T-helper 17 cell (primary cell): ENCODE data around the gene FLVCR1. TPM values are rescaled to one million over a fixed set of nuclear protein-coding genes. Genes with fewer than 3 reads are reported as not detected.
"Not testable (repeated sequence)": the region's sequence is repeated elsewhere in the genome, so short reads cannot be mapped to it uniquely, and the experiment has no call there.

Experiments used
- ATAC-seq: fragments of 150-1000 bp; cut with Tn5 transposase; 2 replicates; pipeline ENCODE4 v1.10.0; 2021; ENCODE audit warnings: mild to moderate bottlenecking, moderate library complexity
- DNase-seq, 3 donors: peaks; one replicate each; pipeline versions ENCODE4 v3.0.0 to v3.0.0-alpha.2; 2020 to 2021
- H3K9me3 ChIP-seq: one replicate; pipeline ENCODE4 v1.7.0; 2013; ENCODE audit warnings: low read length, mild to moderate bottlenecking; ENCODE audit not compliant: control insufficient read depth, poor library complexity, severe bottlenecking
- H3K27ac Mint-ChIP-seq: one replicate; pipeline ENCODE4 v1.8.0; 2022; ENCODE audit warnings: mild to moderate bottlenecking, moderate library complexity, mixed read lengths
- H3K27me3 Mint-ChIP-seq: one replicate; pipeline ENCODE4 v1.8.0; 2022; ENCODE audit warnings: mixed read lengths
- H3K36me3 Mint-ChIP-seq: one replicate; pipeline ENCODE4 v1.8.0; 2022; ENCODE audit warnings: low read depth, mixed read lengths
- H3K4me1 Mint-ChIP-seq: one replicate; pipeline ENCODE4 v1.8.0; 2022; ENCODE audit warnings: mild to moderate bottlenecking, mixed read lengths
- H3K4me3 Mint-ChIP-seq: one replicate; pipeline ENCODE4 v1.8.0; 2022; ENCODE audit warnings: mild to moderate bottlenecking, moderate library complexity, mixed read lengths
- total RNA-seq, 4 donors: library from RNA in 2 of 4; stranded (reverse) in 2 of 4; gene quantifications; one replicate each; pipeline ENCODE4 v1.2.3 and lab custom pipeline; 2022 to 2026

Gene FLVCR1
- total RNA-seq, 2 donors from 2014 or later = 10.7 to 11.2 TPM

GRCh38 chr1:212914110-212914509 lies 56.0 kb downstream of the FLVCR1 start:
- ATAC-seq, H3K36me3 Mint-ChIP-seq, H3K27ac Mint-ChIP-seq, H3K4me1 Mint-ChIP-seq, DNase-seq, H3K9me3 ChIP-seq, H3K4me3 Mint-ChIP-seq: not testable (repeated sequence)
- H3K27me3 Mint-ChIP-seq = peaks cover 36% of the 10 kb centered on the region

DNA sequence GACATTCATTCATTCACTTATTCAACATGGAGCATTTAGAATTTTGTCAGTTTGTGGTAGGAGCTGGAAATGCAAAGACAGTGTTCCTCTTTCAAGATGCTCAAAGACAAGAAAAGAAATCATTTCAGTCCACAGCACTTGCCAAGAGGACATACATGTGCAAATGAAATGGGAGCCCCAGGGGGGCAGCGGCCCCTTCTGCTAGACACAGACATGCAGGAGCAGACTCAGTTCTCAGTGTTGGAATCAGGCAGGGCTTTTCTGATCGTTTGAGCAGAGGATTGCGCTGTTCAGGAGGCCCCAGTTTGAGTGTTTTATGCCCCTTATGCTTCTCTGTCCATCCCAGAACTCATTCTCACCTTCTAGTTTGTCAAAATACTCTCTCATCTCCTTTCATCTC lies 56.7 kb downstream of the FLVCR1 start:
- H3K4me3 Mint-ChIP-seq = no peak overlapping the region
- peaks cover 7% of the 10 kb centered on the region for H3K4me1 Mint-ChIP-seq
- H3K36me3 Mint-ChIP-seq = peaks cover 7% of the 10 kb centered on the region
- peaks cover 36% of the 10 kb centered on the region for H3K27me3 Mint-ChIP-seq
- H3K9me3 ChIP-seq = no peaks in the 10 kb centered on the region
- DNase-seq (no peak), ATAC-seq (no peak)
- H3K27ac Mint-ChIP-seq = no peak overlapping the region

DNA sequence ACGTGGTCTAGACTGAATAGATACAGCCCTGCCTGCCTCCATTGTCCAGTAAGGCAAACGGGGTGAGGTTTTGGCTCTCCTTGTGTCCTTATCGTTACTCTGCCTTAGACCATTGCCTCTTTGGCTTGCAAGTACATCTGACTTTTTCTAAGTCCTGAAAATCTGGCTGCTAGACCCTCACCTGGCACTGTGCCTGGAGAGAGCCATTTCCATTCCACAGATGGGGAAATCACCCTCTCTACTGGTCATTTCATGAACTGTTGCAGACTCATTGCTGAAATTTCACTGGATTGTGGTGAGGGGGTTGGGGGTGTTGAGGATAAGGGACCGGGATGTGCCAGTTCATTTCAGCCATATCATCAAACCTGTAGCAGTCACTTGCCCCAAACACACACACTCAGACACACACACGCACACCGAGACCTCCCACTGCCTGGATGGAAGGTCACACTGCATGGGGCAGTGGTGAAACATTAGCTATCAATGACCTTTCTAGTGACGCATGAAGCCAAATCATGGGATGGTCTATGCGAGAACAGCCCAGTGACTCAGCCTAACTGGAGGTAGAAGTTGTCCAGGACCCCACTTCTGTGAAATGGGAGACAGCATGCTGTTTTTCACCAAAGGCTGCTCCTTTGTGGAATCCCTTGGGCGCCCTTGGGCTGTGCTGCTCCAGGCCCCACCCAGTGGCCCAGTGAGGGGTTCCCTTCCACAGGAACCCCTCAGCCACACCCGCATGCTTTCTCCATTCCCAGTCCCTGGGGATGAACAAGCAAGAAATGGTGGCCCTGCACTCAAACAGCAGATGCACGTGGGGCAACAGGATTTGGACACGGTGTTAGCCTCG lies 57.4 kb downstream of the FLVCR1 start:
- ATAC-seq (no peak), DNase-seq (no peak)
- Mint-ChIP-seq H3K4me3 (no peak overlapping the region), H3K27me3 (peaks cover 36% of the 10 kb centered on the region), H3K36me3 (peaks cover 7% of the 10 kb centered on the region), H3K27ac (no peak overlapping the region), H3K4me1 (peaks cover 7% of the 10 kb centered on the region)
- H3K9me3 ChIP-seq = no peaks in the 10 kb centered on the region

DNA sequence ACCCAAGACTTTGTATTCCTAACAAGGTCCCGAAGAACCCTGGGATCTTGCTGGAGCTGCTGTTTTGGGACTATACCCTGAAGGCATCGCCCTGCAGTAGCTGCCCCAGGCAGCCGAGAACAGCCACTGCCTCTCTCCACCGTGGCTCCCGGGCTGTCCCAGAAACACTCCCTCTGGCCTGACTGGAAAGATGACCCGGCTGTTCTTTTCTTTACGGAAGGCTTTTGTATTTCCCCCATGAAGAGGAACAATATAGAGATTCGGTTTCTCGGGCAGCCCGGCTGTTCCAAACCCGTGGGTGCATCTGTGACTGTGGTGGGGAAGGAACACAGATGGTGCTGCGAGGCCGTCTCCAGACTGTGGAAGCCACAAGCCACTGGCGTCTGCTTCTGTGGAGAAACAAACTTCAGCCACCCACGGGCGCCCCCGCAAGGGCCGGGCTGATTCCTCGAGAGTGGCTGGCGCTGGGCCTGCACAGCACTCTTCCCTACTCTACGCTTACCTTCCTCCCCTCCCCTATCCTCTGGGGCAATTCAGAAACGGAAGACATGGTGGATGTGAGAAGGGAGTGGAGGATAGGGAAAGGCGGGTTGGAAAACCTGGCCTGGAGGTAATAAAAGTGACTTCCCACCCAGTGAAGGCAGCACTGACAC lies 58.5 kb downstream of the FLVCR1 start:
- Mint-ChIP-seq H3K4me3 (no peak overlapping the region), H3K36me3 (peaks cover 7% of the 10 kb centered on the region), H3K4me1 (peaks cover 9% of the 10 kb centered on the region), H3K27ac (no peak overlapping the region), H3K27me3 (peaks cover 47% of the 10 kb centered on the region)
- ATAC-seq (no peak), DNase-seq (no peak)
- H3K9me3 ChIP-seq = no peaks in the 10 kb centered on the region

GRCh38 chr1:212917134-212917485 lies 59.0 kb downstream of the FLVCR1 start:
- Mint-ChIP-seq H3K4me3 (no peak overlapping the region), H3K4me1 (peaks cover 9% of the 10 kb centered on the region), H3K27ac (no peak overlapping the region), H3K27me3 (peaks cover 49% of the 10 kb centered on the region), H3K36me3 (peaks cover 7% of the 10 kb centered on the region)
- DNase-seq = no peak
- no peak for ATAC-seq
- H3K9me3 ChIP-seq = no peaks in the 10 kb centered on the region

DNA sequence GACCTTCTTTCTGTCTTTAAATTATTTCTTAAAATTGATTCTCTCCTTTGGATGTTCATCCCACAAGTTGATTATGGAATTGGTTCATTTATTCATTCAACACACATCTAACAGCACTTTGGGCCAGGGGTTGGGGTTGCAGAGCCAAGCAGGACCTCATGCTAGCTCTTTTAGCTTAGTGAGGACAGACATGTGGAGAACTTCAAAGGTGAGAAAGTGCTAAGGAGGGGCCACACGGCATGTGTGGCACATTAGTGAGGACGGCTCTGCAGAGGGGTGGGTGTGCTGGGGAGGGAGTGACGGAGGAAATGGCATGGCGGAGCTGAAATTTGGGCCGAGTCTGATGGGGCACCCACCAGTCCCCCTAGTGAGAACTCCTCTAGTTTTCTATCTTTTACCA lies 59.8 kb downstream of the FLVCR1 start:
- no peak overlapping the region for H3K4me3 Mint-ChIP-seq
- H3K36me3 Mint-ChIP-seq = peaks cover 7% of the 10 kb centered on the region
- ATAC-seq = no peak
- H3K4me1 Mint-ChIP-seq = peaks cover 9% of the 10 kb centered on the region
- no peak for DNase-seq
- no peak overlapping the region for H3K27ac Mint-ChIP-seq
- H3K9me3 ChIP-seq = no peaks in the 10 kb centered on the region
- peaks cover 57% of the 10 kb centered on the region for H3K27me3 Mint-ChIP-seq

DNA sequence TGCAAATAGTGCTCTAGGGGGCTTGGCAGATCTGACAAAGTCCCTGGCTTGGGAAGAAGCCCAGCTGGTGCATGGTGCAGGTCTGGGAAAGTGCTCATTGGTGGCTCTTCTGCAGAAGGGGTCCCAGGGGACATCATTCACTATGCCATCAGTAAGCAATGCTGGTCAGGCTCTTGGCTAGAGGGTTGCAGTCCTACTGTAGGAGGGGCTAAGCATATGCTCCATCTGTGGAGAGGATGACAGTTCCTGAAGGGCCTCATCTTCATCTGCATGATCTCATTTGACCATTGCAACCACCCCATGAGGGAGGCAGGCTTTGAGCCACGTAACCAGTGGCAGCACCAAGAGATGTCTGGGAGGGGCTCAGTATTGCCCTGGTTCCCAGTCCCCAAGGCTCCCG lies 60.7 kb downstream of the FLVCR1 start:
- H3K9me3 ChIP-seq = no peaks in the 10 kb centered on the region
- no peak for DNase-seq
- peaks cover 59% of the 10 kb centered on the region for H3K27me3 Mint-ChIP-seq
- H3K27ac Mint-ChIP-seq = no peak overlapping the region
- H3K36me3 Mint-ChIP-seq = peaks cover 7% of the 10 kb centered on the region
- ATAC-seq = no peak
- H3K4me3 Mint-ChIP-seq = no peak overlapping the region
- peaks cover 9% of the 10 kb centered on the region for H3K4me1 Mint-ChIP-seq

- Mint-ChIP-seq H3K4me1 (peaks cover 6% of the 10 kb centered on the region), H3K27me3 (peaks cover 60% of the 10 kb centered on the region), H3K36me3 (peaks cover 5% of the 10 kb centered on the region), H3K4me3 (no peak overlapping the region), H3K27ac (no peak overlapping the region)
- ATAC-seq (no peak), DNase-seq (no peak)
- H3K9me3 ChIP-seq = no peaks in the 10 kb centered on the region
Measured at GRCh38 chr1:212920246-212920645, 62.2 kb downstream of the FLVCR1 start.

DNA sequence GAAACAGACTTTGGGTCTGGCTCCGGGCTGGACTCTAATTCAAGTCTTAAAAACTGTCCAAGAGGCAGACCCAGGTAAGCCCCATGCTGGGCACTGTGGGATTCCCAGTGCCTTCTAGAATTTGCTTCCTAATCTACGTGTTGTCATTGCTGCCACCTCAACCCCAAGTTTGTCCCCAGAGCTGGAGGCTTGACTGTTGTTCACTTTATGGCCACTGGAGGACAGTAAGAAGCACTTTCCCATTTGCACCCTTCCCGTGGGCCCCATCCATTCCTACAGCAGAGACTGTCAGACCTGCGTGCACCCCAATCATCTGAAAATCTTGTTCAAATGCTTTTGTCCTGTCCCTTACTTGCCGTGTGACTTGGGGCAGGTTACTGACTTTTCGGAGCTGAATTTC lies 62.8 kb downstream of the FLVCR1 start:
- H3K4me3 Mint-ChIP-seq = no peak overlapping the region

DNA sequence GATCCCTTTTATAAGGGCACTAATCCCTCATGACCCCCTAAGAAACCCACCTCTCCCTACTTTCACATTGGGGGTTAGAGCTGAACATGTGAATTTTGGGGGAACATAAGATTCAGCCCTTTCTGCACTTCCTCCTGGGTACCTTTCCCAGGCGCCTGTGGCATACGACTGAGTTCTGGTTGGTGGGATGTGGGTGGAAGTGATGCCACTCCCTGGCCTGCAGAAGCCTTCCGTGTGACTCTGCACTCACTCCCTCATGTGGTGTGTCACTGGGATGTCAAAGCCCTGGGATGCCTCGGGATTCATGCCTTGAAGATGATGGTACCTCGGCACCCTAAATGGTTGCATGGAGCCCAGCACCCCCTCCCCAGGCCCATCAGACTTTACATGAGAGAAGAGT lies 63.9 kb downstream of the FLVCR1 start:
- DNase-seq (no peak), ATAC-seq (no peak)
- H3K36me3 Mint-ChIP-seq = peaks cover 2% of the 10 kb centered on the region
- no peak overlapping the region for H3K27ac Mint-ChIP-seq
- H3K4me1 Mint-ChIP-seq = peaks cover 2% of the 10 kb centered on the region
- H3K4me3 Mint-ChIP-seq = no peak overlapping the region
- H3K9me3 ChIP-seq = no peaks in the 10 kb centered on the region
- peaks cover 44% of the 10 kb centered on the region for H3K27me3 Mint-ChIP-seq

More for the DNA sequence above, 62.8 kb downstream of the FLVCR1 start:
- DNase-seq (no peak), ATAC-seq (no peak)
- H3K27me3 Mint-ChIP-seq = peaks cover 53% of the 10 kb centered on the region
- peaks cover 5% of the 10 kb centered on the region for H3K36me3 Mint-ChIP-seq
- no peak overlapping the region for H3K27ac Mint-ChIP-seq
- peaks cover 6% of the 10 kb centered on the region for H3K4me1 Mint-ChIP-seq
- H3K9me3 ChIP-seq = no peaks in the 10 kb centered on the region

DNA sequence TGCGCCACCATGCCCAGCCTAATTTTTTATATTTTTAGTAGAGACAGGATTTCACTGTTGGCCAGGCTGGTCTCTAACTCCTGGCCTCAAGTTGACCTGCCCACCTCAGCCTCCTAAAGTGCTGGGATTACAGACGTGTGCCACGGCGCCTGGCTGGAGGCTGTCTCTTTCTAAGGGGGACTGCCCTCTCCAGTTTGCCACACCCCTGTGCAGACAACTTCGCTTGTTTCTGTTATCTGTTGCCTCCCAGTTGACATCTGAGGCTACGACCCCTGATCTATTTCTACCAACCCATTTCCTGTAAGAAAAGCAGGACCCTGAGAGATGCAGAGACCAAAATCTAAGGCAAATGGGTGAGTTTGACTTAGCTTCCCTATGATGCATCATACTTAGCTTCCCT lies 68.3 kb downstream of the FLVCR1 start:
- Mint-ChIP-seq H3K27ac (no peak overlapping the region), H3K27me3 (peaks cover 31% of the 10 kb centered on the region), H3K4me1 (no peaks in the 10 kb centered on the region), H3K36me3 (peaks cover 2% of the 10 kb centered on the region), H3K4me3 (no peak overlapping the region)
- no peak for ATAC-seq
- H3K9me3 ChIP-seq = no peaks in the 10 kb centered on the region
- no peak for DNase-seq

DNA sequence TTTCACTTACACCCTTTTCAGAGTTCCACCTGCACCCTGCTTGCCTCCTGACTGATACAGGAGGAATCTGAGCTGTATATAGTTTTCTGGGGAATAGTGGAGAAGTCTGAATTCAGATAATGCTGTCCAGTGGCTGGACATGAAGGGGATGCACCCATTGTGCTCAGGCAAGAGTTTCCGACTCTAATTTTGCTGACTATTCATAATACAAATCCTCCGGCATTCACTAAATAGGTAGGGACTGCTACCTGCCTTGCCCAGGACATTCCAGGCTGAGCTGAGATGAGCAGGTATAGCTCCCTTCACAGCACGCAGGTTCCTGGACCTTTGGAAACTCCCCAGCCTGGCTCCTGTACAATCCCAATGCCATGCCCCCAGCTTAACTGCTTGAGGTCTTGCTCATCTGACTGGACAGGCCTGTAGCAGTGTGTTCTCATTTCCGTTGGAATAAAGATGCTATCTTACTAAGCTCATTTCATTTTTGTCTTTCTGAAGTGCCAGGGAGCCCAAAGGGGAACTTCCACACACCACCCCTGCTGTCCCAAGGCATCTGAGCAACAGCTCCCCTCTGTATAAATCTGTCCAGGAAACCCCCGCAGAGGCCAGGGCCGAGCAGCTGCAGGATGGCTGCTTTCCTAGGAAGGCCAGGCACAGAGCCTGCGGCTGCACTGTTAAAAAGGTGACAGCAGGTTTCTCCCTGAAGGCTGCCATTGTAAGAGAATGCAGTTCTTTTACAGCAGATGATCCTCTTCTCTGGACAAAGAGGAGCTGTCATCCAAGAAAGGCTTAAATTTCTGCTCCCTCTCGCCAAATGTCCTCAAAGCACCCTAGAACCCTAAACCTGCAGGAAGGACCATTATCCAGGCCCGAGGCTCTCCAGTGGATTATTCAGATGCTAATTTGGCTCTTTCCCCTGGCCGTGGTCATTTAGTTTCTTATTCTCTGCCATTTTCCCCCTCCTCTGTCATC lies 70.5 kb downstream of the FLVCR1 start:
- no peaks in the 10 kb centered on the region for H3K9me3 ChIP-seq
- Mint-ChIP-seq H3K27ac (no peak overlapping the region), H3K36me3 (peaks cover 2% of the 10 kb centered on the region), H3K27me3 (peaks cover 18% of the 10 kb centered on the region), H3K4me3 (no peak overlapping the region), H3K4me1 (no peaks in the 10 kb centered on the region)
- ATAC-seq (no peak), DNase-seq (no peak)
